Stimulated activated naive CD8-positive, alpha-beta T cell treated with anti-CD3 and anti-CD28 coated beads, Interleukin-15, Interleukin-2, amounts not matched to agents 100 ng/mL and 50 ng/mL, for 24 hours (primary cell): ENCODE results near the gene UQCRH.
A peak's percentile ranks its signal among the peaks of the same experiment; 100 is the strongest.

Source experiments
- H3K27ac Mint-ChIP-seq: one replicate; pipeline ENCODE4 v1.8.0; 2021; ENCODE audit warnings: mild to moderate bottlenecking, mixed read lengths
- H3K27me3 Mint-ChIP-seq: one replicate; pipeline ENCODE4 v1.8.0; 2021; ENCODE audit warnings: mixed read lengths
- H3K36me3 Mint-ChIP-seq: one replicate; pipeline ENCODE4 v1.8.0; 2021; ENCODE audit warnings: low read depth, mixed read lengths
- H3K4me1 Mint-ChIP-seq: one replicate; pipeline ENCODE4 v1.8.0; 2021; ENCODE audit warnings: low read depth, mixed read lengths
- H3K4me3 Mint-ChIP-seq: one replicate; pipeline ENCODE4 v1.8.0; 2021; ENCODE audit warnings: mild to moderate bottlenecking, mixed read lengths
- H3K9me3 Mint-ChIP-seq: one replicate; pipeline ENCODE4 v1.8.0; 2021; ENCODE audit warnings: mixed read lengths

Gene UQCRH

GRCh38 chr1:46303038-46303871 is at the start of gene UQCRH, which contains the start of gene LRRC41:
TSS of gene UQCRH (plus strand) at chr1:46303698. CDS start at chr1:46303767, 69 bp downstream.
TSS of gene LRRC41 (minus strand) at chr1:46303616. CDS start at chr1:46303322, 294 bp downstream.
- no peaks in the 10 kb centered on the region for H3K9me3 Mint-ChIP-seq
- H3K27ac Mint-ChIP-seq: peak within 1 kb of the TSS; percentile 96
- H3K4me1 Mint-ChIP-seq: peaks cover 52% of the 10 kb centered on the region
- H3K27me3 Mint-ChIP-seq: no peaks in the 10 kb centered on the region
- peak within 1 kb of the TSS; percentile 100 for H3K4me3 Mint-ChIP-seq
- peaks cover 32% of the 10 kb centered on the region for H3K36me3 Mint-ChIP-seq

- H3K9me3 Mint-ChIP-seq: no peaks in the 10 kb centered on the region
- no peaks in the 10 kb centered on the region for H3K27me3 Mint-ChIP-seq
- peaks cover 80% of the 10 kb centered on the region for H3K36me3 Mint-ChIP-seq
- peaks cover 7% of the 10 kb centered on the region for H3K4me1 Mint-ChIP-seq
- no peak overlapping the region for H3K4me3 Mint-ChIP-seq
- H3K27ac Mint-ChIP-seq: no peak overlapping the region
Measured at GRCh38 chr1:46254668-46255067, 48.8 kb upstream of the UQCRH start.

- Mint-ChIP-seq H3K4me3 (no peak overlapping the region), H3K36me3 (peaks cover 85% of the 10 kb centered on the region), H3K27me3 (no peaks in the 10 kb centered on the region), H3K9me3 (no peaks in the 10 kb centered on the region), H3K27ac (no peak overlapping the region), H3K4me1 (peaks cover 6% of the 10 kb centered on the region)
Measured at GRCh38 chr1:46256523-46256922, 47.0 kb upstream of the UQCRH start.

- no peak overlapping the region for H3K4me3 Mint-ChIP-seq
- H3K27me3 Mint-ChIP-seq: no peaks in the 10 kb centered on the region
- H3K36me3 Mint-ChIP-seq: peaks cover 85% of the 10 kb centered on the region
- H3K4me1 Mint-ChIP-seq: no peaks in the 10 kb centered on the region
- H3K9me3 Mint-ChIP-seq: no peaks in the 10 kb centered on the region
- H3K27ac Mint-ChIP-seq: no peak overlapping the region
Measured at GRCh38 chr1:46262508-46262907, 41.0 kb upstream of the UQCRH start.

GRCh38 chr1:46263146-46263545 is 40.4 kb upstream of the UQCRH start:
- H3K36me3 Mint-ChIP-seq: peaks cover 89% of the 10 kb centered on the region
- no peak overlapping the region for H3K27ac Mint-ChIP-seq
- H3K4me3 Mint-ChIP-seq: no peak overlapping the region
- no peaks in the 10 kb centered on the region for H3K9me3 Mint-ChIP-seq
- H3K4me1 Mint-ChIP-seq: no peaks in the 10 kb centered on the region
- H3K27me3 Mint-ChIP-seq: no peaks in the 10 kb centered on the region

- Mint-ChIP-seq H3K27me3 (no peaks in the 10 kb centered on the region), H3K4me1 (no peaks in the 10 kb centered on the region), H3K4me3 (no peak overlapping the region), H3K36me3 (peaks cover 84% of the 10 kb centered on the region), H3K9me3 (no peaks in the 10 kb centered on the region), H3K27ac (no peak overlapping the region)
Measured at GRCh38 chr1:46268578-46268977, 34.9 kb upstream of the UQCRH start.

GRCh38 chr1:46274225-46275029 is 29.1 kb upstream of the UQCRH start:
- Mint-ChIP-seq H3K4me3 (no peak overlapping the region), H3K9me3 (no peaks in the 10 kb centered on the region), H3K36me3 (peaks cover 82% of the 10 kb centered on the region), H3K4me1 (no peaks in the 10 kb centered on the region), H3K27ac (no peak overlapping the region), H3K27me3 (no peaks in the 10 kb centered on the region)

GRCh38 chr1:46275030-46275337 is 28.5 kb upstream of the UQCRH start:
- H3K9me3 Mint-ChIP-seq: no peaks in the 10 kb centered on the region
- H3K36me3 Mint-ChIP-seq: peaks cover 84% of the 10 kb centered on the region
- H3K4me3 Mint-ChIP-seq: no peak overlapping the region
- H3K4me1 Mint-ChIP-seq: no peaks in the 10 kb centered on the region
- H3K27ac Mint-ChIP-seq: no peak overlapping the region
- no peaks in the 10 kb centered on the region for H3K27me3 Mint-ChIP-seq

GRCh38 chr1:46277658-46278373 is 25.7 kb upstream of the UQCRH start:
- no peak overlapping the region for H3K4me3 Mint-ChIP-seq
- H3K36me3 Mint-ChIP-seq: peaks cover 88% of the 10 kb centered on the region
- H3K27me3 Mint-ChIP-seq: no peaks in the 10 kb centered on the region
- no peak overlapping the region for H3K27ac Mint-ChIP-seq
- no peaks in the 10 kb centered on the region for H3K9me3 Mint-ChIP-seq
- H3K4me1 Mint-ChIP-seq: no peaks in the 10 kb centered on the region

GRCh38 chr1:46278807-46279206 is 24.7 kb upstream of the UQCRH start:
- H3K27ac Mint-ChIP-seq: no peak overlapping the region
- H3K4me1 Mint-ChIP-seq: no peaks in the 10 kb centered on the region
- H3K27me3 Mint-ChIP-seq: no peaks in the 10 kb centered on the region
- peaks cover 86% of the 10 kb centered on the region for H3K36me3 Mint-ChIP-seq
- no peak overlapping the region for H3K4me3 Mint-ChIP-seq
- no peaks in the 10 kb centered on the region for H3K9me3 Mint-ChIP-seq

- H3K27me3 Mint-ChIP-seq: no peaks in the 10 kb centered on the region
- H3K4me1 Mint-ChIP-seq: no peaks in the 10 kb centered on the region
- H3K4me3 Mint-ChIP-seq: no peak overlapping the region
- peaks cover 83% of the 10 kb centered on the region for H3K36me3 Mint-ChIP-seq
- H3K27ac Mint-ChIP-seq: no peak overlapping the region
- H3K9me3 Mint-ChIP-seq: no peaks in the 10 kb centered on the region
Measured at GRCh38 chr1:46280092-46280491, 23.4 kb upstream of the UQCRH start.

GRCh38 chr1:46281021-46281420 is 22.5 kb upstream of the UQCRH start:
- Mint-ChIP-seq H3K4me3 (no peak overlapping the region), H3K27me3 (no peaks in the 10 kb centered on the region), H3K9me3 (no peaks in the 10 kb centered on the region), H3K27ac (no peak overlapping the region), H3K4me1 (peaks cover 7% of the 10 kb centered on the region), H3K36me3 (peaks cover 79% of the 10 kb centered on the region)

GRCh38 chr1:46284058-46284457 is 19.4 kb upstream of the UQCRH start:
- H3K9me3 Mint-ChIP-seq: no peaks in the 10 kb centered on the region
- H3K36me3 Mint-ChIP-seq: peaks cover 78% of the 10 kb centered on the region
- H3K4me1 Mint-ChIP-seq: peaks cover 18% of the 10 kb centered on the region
- no peaks in the 10 kb centered on the region for H3K27me3 Mint-ChIP-seq
- no peak overlapping the region for H3K4me3 Mint-ChIP-seq
- H3K27ac Mint-ChIP-seq: no peak overlapping the region

GRCh38 chr1:46284597-46285564 is 18.6 kb upstream of the UQCRH start:
- Mint-ChIP-seq H3K36me3 (peaks cover 79% of the 10 kb centered on the region), H3K4me3 (no peak overlapping the region), H3K9me3 (no peaks in the 10 kb centered on the region), H3K27ac (peak overlapping the region; percentile 61), H3K4me1 (peaks cover 18% of the 10 kb centered on the region), H3K27me3 (no peaks in the 10 kb centered on the region)
